ENCODE results near the gene DYDC1. TPM values are rescaled to one million over a fixed set of nuclear protein-coding genes. Genes with fewer than 3 reads are reported as not detected.

DYDC1 gene
- total RNA-seq (2021), result not detected in 2 replicates
- Bru-seq, nascent RNA, result not detected
- BruChase-seq, experiment 1, labeled RNA remaining after a 2-hour chase, result percentile 4 among the genes with signal in this experiment
- not detected for BruChase-seq, experiment 2, labeled RNA remaining after a 6-hour chase
- long read RNA-seq, result 0 reads

DNA sequence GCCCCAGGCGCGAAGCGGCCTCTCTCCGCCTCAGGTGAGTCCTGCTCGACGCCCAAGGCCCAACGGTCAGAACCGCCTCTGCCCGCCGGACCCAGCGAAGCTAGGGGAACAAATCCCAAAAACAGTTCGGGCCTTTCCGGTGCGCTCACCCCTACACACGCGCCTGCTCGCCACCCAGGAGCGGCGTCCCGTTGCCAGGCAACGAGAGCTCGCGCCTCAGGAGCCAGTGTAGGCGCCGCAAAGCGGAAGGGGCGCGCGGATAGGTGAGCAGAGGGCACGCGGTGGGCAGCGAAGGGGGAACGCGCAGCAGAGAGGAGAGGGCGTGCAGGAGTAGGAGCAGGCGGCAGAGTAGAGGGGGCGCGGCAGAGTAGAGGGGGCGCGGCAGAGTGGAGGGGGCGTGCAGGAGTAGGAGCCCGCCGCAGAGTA lies at the start of gene DYDC1, which contains the start of gene DYDC2:
Gene DYDC1, minus strand, starts transcription at position 193 of the 426 bp plus-strand sequence. CDS start 4,154 bp downstream, outside the sequence.
Gene DYDC2, plus strand, starts transcription at position 219 of the 426 bp plus-strand sequence. CDS start 5,663 bp downstream, outside the sequence.
- peaks cover 3% of the 10 kb centered on the region for H3K4me1 ChIP-seq (ENCODE audit: insufficient read depth, low read length, poor library complexity, severe bottlenecking)
- ChIA-PET POLR2A (ENCODE audit: low non-redundant PET) (no interaction called here), CTCF (no interaction called here)
- DNase-seq (ENCODE audit: low spot score), result peak; percentile 58
- no TSS peak for BruUV-seq (replicated peaks)
- H3K27me3 ChIP-seq (replicated peaks; ENCODE audit: insufficient read depth, low read depth, low read length, poor library complexity), result peaks cover 15% of the 10 kb centered on the region
- intact Hi-C loops (cut with micrococcal nuclease; ENCODE audit: unreplicated experiment), result no loop called here
- H3K36me3 ChIP-seq (ENCODE audit: insufficient read depth, low read length, poor library complexity, severe bottlenecking), result no peaks in the 10 kb centered on the region
- H3K9me3 ChIP-seq (ENCODE audit: low read depth, low read length, poor library complexity, severe bottlenecking), result no peaks in the 10 kb centered on the region
- TF ChIP-seq, protein P1, sequence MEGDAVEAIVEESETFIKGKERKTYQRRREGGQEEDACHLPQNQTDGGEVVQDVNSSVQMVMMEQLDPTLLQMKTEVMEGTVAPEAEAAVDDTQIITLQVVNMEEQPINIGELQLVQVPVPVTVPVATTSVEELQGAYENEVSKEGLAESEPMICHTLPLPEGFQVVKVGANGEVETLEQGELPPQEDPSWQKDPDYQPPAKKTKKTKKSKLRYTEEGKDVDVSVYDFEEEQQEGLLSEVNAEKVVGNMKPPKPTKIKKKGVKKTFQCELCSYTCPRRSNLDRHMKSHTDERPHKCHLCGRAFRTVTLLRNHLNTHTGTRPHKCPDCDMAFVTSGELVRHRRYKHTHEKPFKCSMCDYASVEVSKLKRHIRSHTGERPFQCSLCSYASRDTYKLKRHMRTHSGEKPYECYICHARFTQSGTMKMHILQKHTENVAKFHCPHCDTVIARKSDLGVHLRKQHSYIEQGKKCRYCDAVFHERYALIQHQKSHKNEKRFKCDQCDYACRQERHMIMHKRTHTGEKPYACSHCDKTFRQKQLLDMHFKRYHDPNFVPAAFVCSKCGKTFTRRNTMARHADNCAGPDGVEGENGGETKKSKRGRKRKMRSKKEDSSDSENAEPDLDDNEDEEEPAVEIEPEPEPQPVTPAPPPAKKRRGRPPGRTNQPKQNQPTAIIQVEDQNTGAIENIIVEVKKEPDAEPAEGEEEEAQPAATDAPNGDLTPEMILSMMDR (conservative IDR thresholded peaks at IDR 0.05; ENCODE audit: low read depth, low read length), result no peak
- no peak for TF ChIP-seq EZH2 (IDR thresholded peaks at IDR 0.05; ENCODE audit: borderline replicate concordance, low read depth, low read length, poor library complexity, severe bottlenecking)
- no peak within 1 kb of the TSS for H3K27ac ChIP-seq (ENCODE audit: low read depth, low read length, poor library complexity, severe bottlenecking)
- H3K4me3 ChIP-seq (ENCODE audit: low read depth, low read length, poor library complexity, severe bottlenecking), result peak within 1 kb of the TSS; percentile 43

DNA sequence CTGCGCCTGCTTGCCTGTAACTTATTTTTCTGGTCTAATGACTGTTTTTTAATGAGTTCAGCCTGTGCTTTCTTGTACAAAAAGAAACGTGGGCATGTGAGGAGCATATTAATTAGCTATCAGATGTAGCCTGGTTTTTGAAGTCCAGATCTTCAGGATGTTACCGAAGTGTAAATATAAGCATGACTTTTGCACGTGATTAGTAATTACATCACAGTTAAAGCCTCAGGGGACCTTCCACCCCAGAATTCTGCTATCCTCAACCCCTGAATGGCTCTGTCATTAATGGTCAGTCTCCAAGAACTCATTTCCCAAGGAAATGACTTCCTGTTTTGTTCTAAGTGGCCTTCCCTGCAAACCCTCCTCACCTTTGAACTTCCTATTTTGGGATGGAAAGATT lies 49.6 kb upstream of the DYDC1 start:
- ChIA-PET CTCF (interaction anchor here (0.5 kb wide), 1 partner anchor 35 kb away, joined by 6 read pairs; no protein-coding TSS in a partner anchor), POLR2A (ENCODE audit: low non-redundant PET) (no interaction called here)
- no peak overlapping the region for H3K27ac ChIP-seq (ENCODE audit: low read depth, low read length, poor library complexity, severe bottlenecking)
- no peak for TF ChIP-seq EZH2 (IDR thresholded peaks at IDR 0.05; ENCODE audit: borderline replicate concordance, low read depth, low read length, poor library complexity, severe bottlenecking)
- H3K4me1 ChIP-seq (ENCODE audit: insufficient read depth, low read length, poor library complexity, severe bottlenecking), result peaks cover 37% of the 10 kb centered on the region
- H3K4me3 ChIP-seq (ENCODE audit: low read depth, low read length, poor library complexity, severe bottlenecking), result no peak overlapping the region
- no peaks in the 10 kb centered on the region for H3K9me3 ChIP-seq (ENCODE audit: low read depth, low read length, poor library complexity, severe bottlenecking)
- H3K27me3 ChIP-seq (replicated peaks; ENCODE audit: insufficient read depth, low read depth, low read length, poor library complexity), result no peaks in the 10 kb centered on the region
- BruUV-seq (replicated peaks), result no TSS peak
- intact Hi-C loops (cut with micrococcal nuclease; ENCODE audit: unreplicated experiment), result no loop called here
- DNase-seq (ENCODE audit: low spot score), result no peak
- H3K36me3 ChIP-seq (ENCODE audit: insufficient read depth, low read length, poor library complexity, severe bottlenecking), result no peaks in the 10 kb centered on the region

DNA sequence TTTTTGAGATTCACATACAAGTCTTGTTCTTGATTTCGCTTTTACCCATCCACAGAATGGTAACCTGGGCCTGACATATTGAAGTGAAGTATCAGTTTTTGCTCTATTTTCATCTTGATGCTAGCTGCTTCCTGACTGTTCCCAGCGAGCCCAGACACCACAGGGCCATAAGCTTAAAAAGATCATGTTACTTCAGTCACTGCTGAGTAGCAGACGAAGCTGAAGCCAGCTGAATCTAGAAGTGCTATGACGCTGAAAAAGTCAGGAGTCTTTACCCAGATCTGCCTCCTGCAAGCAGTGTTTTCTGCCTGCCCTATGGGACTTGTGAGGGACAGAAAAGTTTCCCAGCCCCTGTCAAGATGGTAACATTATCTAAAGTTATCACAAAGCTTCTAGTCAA lies 49.1 kb upstream of the DYDC1 start:
- Histone ChIP-seq H3K4me3 (ENCODE audit: low read depth, low read length, poor library complexity, severe bottlenecking) (no peak overlapping the region), H3K9me3 (ENCODE audit: low read depth, low read length, poor library complexity, severe bottlenecking) (no peaks in the 10 kb centered on the region), H3K27ac (ENCODE audit: low read depth, low read length, poor library complexity, severe bottlenecking) (no peak overlapping the region), H3K4me1 (ENCODE audit: insufficient read depth, low read length, poor library complexity, severe bottlenecking) (peaks cover 31% of the 10 kb centered on the region), H3K27me3 (replicated peaks; ENCODE audit: insufficient read depth, low read depth, low read length, poor library complexity) (no peaks in the 10 kb centered on the region), H3K36me3 (ENCODE audit: insufficient read depth, low read length, poor library complexity, severe bottlenecking) (no peaks in the 10 kb centered on the region)
- BruUV-seq (replicated peaks), result no TSS peak
- TF ChIP-seq EZH2 (IDR thresholded peaks at IDR 0.05; ENCODE audit: borderline replicate concordance, low read depth, low read length, poor library complexity, severe bottlenecking), result no peak
- TF ChIP-seq, protein P1 (conservative IDR thresholded peaks at IDR 0.05; ENCODE audit: low read depth, low read length), result no peak
- ChIA-PET POLR2A (ENCODE audit: low non-redundant PET) (no interaction called here), CTCF (no interaction called here)
- peak; percentile 65 for DNase-seq (ENCODE audit: low spot score)
- intact Hi-C loops (cut with micrococcal nuclease; ENCODE audit: unreplicated experiment), result no loop called here

DNA sequence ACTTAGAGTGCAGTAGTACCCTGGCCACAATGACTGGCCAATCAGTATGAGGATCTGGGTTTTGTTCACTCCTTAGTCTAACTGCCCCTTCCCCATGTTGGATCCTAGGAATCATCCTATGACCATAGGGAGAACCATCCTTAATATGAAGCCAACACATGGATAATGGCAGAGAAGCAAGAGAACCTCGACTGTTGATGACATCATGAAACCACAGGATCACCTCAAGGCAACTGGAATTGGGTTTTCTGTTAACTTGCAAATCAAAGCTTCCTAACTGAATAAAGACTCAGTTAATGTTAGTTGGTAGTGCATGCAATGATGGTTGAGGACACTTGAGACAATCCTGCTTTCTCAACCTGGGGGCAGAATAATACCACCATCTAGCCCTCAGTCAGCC lies 48.5 kb upstream of the DYDC1 start:
- ChIA-PET POLR2A (ENCODE audit: low non-redundant PET) (no interaction called here), CTCF (no interaction called here)
- intact Hi-C loops (cut with micrococcal nuclease; ENCODE audit: unreplicated experiment), result no loop called here
- Histone ChIP-seq H3K36me3 (ENCODE audit: insufficient read depth, low read length, poor library complexity, severe bottlenecking) (no peaks in the 10 kb centered on the region), H3K4me3 (ENCODE audit: low read depth, low read length, poor library complexity, severe bottlenecking) (no peak overlapping the region), H3K27me3 (replicated peaks; ENCODE audit: insufficient read depth, low read depth, low read length, poor library complexity) (no peaks in the 10 kb centered on the region), H3K27ac (ENCODE audit: low read depth, low read length, poor library complexity, severe bottlenecking) (no peak overlapping the region), H3K9me3 (ENCODE audit: low read depth, low read length, poor library complexity, severe bottlenecking) (no peaks in the 10 kb centered on the region), H3K4me1 (ENCODE audit: insufficient read depth, low read length, poor library complexity, severe bottlenecking) (peaks cover 25% of the 10 kb centered on the region)
- BruUV-seq (replicated peaks), result no TSS peak
- no peak for DNase-seq (ENCODE audit: low spot score)
- TF ChIP-seq EZH2 (IDR thresholded peaks at IDR 0.05; ENCODE audit: borderline replicate concordance, low read depth, low read length, poor library complexity, severe bottlenecking), result no peak
- TF ChIP-seq, protein P1 (conservative IDR thresholded peaks at IDR 0.05; ENCODE audit: low read depth, low read length), result no peak

Measured in A673 (cell line).